GM15510 (cell line): ENCODE data around the gene SGMS2.

ENCODE experiments used
- POLR2A ChIP-seq: IDR thresholded peaks from 3 replicates; pipeline ENCODE4 v1.6.1; 2011; ENCODE audit warnings: borderline replicate concordance; ENCODE audit not compliant: insufficient read length; ENCODE audit errors: extremely low read depth

SGMS2 gene

DNA sequence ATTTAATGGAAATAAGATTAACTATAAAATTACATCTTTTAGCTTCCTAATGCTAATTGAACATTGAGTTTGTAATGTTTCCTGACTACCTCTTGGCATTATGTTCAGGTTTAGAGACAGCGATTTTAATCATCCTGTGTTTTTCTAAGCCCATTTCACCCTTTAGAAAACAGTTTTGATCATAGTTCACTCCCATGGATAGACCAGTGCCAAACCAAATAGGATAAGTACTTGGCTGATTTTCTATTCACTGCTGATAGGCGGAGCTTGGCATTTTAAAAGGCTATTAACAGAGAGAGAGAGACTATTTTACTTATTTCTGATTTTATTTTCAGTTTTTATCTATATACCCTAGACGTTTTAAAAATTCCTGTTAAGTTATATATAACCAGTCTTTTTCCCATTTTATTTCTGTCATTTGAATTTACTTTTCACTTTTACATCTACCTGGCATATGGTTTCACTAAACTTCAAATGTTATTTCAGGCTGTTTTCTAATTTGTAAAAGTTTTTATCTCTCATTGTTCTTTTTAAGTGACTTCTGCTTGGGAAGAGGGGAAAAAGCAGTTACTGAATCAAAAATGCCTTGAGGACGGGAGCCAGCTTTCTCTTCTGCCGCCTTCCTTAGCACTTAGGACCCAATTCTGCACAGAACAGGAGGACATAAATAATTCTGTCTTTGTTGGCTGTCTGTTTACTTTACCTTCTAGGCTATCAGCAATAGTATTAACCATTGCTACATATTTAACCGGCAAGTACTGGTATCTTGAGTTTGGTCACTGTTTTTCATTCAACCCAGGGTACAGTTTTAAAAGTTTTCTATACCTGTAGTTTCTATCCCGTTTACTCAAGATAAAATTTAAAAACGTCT, 46.4 kb downstream of the SGMS2 start:
- no peak for TF ChIP-seq POLR2A

DNA sequence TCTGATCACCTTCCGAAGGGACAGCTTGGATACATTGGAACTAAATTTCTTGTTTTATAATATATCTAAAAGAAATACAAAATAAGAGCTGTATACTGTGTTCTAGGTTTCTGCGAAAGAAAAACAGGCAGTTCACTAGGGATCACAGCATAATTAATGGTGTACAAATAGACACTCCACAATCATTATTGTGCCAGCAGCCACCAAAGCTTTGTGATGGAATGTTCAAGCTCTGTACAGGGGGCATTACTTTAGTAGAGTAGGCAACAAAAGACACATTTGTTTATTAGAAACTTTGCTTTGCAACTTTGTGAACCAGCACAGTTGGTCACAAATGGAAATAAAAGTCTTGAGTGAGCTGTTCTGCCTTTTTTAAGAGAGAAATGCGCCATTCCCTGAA, 49.3 kb downstream of the SGMS2 start:
- TF ChIP-seq POLR2A: no peak

DNA sequence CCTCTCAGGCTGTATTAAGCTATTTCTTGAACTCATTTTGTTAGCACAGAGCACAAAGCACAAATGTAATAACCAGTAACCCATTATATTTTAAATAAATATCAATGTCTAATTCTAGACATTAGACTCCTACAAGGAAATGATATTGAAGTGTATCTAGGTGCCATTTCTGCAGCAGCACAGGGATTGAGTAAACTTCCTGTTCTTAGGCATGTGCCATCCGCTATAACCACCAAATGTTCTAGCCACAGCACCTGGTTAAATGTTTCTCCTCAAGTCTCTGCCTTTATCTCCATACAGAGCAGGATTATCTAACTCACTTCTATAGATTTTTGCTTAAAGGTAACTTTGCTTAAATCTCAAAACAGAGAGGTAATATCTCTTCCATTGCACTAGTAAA, 51.4 kb downstream of the SGMS2 start:
- no peak for TF ChIP-seq POLR2A

DNA sequence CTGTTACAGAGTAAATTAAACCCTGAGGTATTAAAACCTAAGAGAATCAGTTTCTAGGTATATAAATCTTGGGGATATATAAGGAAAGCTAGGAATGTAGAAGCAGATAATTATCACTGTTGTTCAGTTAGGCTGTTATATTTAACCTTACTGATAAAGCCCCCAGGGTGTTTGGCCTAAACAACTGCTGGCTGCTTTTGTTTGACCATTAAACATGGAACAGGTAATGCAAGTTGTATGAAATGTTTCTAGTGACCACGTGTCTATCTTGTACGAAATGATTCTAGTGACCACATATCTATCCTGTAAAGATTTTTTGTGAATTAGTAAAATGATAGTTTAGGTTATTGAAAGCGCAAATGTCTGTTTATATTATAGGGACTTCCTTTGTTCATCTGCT, 52.6 kb downstream of the SGMS2 start:
- no peak for TF ChIP-seq POLR2A

DNA sequence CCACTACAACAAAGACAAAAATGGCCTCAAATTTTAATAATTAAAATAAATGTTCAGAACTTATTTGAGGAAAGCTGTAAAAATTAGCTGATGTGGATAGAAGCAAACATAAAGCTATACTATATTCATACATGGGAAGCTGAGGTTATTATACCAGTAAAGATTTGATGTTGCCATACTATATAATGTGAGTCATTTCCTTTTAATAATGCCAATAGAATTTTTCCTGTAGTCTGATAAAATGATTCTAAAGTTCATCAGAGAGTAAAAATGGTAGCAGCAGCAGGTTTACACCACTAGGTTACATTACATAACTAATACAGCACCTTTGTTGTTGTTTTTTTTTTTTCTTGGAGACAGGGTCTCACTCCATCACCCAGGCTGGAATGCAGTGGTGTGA, 61.1 kb downstream of the SGMS2 start:
- TF ChIP-seq POLR2A: no peak

DNA sequence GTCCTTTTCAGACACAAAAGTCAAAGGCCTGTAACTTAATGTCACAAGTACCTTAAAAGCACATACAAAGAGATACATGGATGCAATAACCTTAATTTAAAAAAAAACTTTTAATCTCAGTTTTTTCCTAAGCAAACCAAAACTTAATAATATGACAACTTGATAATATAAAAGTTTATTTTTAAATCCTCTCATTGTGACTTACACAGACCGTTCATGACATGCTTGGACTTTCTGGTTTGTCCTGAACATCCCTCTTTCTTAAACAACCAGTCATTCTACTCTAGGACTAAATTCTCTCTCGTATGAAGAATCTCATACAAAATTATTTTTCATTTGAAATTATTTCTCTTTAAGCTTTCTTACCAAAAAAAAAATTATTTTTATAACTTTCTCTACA, 63.5 kb downstream of the SGMS2 start:
- TF ChIP-seq POLR2A: no peak

DNA sequence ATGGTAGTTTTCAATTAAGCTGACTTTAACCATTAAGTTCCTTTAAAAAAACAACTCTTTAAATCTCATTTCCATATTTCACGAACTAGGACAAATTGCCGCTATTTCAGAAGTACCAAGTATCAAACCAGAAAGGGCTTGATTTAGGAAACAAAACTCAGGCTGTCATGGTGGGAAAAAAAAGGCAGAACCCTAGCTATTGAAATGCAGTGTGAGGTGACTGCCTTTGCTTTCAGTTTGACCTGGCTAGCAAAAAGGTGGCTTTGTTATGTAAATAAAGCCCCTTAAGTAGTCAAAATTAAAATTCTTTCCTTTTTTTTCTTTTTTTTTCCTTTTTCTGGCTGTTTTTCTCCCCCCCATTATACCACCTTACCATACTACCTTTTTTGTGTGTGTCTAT, 66.0 kb downstream of the SGMS2 start:
- no peak for TF ChIP-seq POLR2A

DNA sequence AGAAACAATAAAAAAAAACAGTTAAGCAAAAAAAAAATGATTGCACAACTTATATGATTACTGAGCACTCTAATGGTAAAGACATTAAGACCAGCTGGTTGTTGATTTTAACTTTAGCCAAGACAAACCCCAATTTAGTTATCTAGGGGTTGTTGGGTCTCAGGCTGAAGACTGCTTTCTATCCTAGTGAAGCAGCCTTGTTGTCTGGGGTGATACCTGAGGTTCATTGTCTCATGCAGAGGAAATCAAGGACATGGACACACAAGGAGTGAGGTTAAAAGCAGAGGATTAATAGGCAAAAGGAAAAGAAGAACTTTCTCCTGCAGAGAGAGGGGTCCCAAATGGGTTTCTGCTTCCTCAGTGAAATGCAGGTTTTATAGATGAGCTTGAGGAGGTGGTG, 66.6 kb downstream of the SGMS2 start:
- TF ChIP-seq POLR2A: no peak

DNA sequence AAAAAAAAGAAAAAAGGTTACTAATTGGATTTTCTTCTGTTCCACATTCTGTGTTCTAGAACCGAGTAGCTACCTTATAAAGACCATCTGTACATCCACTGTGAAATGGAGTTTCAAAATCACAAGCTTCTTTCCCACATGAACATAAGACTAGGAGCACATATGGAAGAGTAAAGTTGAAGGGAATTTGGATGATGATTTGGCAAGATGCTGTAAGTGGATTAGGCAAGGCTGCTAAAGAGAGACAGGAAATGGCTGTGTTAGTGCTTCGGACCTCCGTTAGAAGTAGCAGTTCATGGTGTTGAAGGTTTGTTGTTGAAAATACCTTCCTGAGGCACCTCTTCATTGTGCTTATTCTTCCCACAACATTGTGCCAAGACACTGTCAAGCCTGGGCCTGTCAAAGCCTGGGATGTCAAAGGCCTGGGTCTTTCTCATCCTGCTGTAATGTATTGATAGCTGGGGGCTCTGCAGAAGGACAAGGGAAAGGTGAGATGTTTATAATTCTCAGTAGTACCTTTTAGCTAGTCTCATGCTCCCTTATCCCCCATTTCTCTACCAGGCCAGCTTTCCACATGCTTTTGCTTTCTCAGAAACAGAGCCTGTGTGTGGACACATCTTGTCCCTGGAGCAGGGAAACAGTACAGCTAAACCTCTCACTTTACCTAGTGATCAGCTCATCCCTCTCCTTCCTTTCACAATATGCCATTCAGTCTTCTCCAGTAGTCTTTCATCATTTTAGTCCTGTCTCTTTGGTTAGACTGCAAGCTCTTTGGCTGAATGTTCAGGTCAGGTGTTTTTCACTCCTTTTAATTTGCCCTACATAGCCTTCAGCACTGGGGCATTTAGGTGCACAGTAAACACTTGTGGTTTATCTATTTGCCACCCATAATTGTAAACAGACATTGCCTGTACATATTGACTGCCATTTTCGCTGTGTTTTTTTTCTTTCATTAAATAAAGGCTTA, 68.7 kb downstream of the SGMS2 start:
- no peak for TF ChIP-seq POLR2A

DNA sequence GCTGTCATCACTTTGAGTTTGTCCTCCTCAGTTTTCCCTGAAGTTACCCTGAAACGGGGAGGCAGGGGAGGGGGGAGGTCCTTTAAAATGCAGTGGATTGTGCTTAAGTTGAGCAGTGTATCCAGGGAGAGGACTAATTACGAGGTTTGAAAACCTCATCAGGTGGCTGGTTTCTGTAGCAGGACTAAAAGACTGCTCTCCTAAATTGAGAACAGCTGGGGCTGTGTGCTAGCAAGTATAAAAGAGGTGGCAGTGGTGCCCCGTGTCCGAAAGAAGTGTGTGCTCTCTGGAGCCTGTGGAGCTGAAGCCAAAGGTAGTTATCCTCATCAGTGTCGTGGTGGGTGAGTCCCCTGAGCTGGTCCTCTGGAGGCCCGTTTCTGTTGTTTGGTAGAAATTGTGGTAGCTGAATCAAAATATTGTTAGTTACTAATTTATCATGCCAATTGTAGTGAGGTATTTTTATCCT, 69.4 kb downstream of the SGMS2 start:
- TF ChIP-seq POLR2A: no peak

DNA sequence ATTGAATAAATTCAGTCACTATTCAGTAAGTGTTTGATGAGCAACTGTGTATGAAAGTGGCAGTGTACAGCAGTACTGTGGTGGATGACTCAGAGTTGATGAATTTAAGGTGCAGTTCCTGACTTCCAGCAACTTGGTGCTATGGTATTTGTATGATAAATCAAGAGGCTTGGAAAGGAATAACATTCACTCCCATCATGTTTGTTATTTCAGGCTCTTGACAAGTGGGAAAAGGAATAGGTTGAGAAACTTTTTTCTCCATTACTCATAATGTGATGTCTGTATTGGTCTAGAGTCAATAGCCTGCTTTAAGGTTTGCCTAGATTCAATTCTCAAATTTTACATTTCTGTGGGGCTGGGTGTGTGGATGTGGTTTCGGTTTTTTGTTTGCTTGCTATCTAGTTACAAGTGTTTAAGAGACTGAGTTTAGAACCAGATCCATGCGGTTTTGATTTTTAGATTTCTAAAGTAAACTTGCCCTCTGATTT, 71.5 kb downstream of the SGMS2 start:
- no peak for TF ChIP-seq POLR2A

DNA sequence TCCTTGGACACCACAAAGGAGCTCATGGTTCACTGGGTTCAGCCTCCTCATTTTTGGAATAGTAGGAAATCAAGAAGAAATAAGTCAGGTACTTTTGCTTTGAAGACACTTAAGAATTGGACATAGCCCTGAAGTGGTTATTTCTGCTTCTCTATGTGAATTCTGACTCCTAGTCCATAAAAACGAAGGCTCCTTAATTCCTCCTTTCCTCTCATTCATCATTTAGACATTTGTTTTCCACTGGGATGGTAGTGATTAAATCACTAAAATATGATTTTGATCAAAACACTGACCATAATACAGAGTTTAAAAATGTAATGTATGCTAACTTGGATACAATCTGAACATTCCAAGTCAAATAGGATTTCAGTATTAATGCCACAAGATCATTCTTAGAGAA, 71.9 kb downstream of the SGMS2 start:
- TF ChIP-seq POLR2A: no peak

DNA sequence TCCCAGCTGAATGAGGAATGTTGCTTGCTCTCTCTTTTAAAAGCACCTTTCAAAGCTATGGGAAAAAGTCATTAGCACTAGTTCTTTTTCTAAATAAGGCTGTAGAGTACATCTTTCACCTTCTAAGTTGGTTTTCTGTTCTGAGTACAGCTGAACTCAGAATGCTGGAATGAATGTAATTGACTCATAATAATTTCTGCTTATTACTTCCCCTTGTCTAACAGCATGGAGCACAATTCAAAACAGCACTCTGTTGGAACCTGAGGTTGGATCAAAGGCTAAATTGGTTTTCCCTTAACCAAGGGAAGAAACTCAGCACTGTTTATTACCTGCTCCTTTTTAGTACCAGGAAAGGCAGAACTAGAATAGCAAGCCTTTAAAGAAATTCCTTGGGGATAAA, 73.1 kb downstream of the SGMS2 start:
- TF ChIP-seq POLR2A: no peak

DNA sequence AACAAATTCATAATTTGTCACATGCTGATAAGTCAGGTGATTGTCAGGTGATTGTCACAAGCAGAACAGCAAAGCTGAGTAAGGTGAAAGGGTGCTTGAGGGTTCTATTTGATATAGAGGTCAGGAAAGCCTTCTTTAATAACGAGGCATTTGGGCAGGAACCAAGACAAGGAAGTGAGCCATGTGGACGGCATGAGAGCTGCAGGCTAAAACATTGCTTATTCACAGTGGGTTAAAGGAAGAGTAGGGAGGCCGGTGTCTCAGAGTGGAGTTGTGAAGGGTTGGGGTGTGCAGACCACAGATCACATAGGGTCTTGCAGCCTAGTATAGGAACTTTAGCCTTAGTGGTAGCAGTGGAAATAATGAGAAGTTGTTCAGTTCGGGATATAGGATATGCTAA, 75.3 kb downstream of the SGMS2 start:
- no peak for TF ChIP-seq POLR2A

DNA sequence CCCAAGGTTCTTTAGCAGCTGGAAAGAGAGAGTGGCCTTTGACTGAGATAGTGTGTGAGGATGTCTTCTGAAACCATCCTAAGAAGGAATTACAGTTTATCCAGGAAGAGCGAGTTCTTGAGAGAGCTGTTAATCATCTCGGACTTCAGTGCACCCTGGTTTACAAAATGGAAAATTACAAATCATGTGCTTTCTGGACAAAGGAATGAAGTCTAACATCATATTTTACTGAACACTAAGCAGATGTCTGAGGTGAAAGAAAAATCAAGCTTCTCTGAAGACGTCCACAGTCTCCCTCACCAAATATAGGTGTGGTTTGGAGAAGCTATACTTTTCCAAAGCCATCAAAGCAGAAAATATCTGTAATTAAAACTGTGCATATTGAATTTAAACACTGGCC, 75.8 kb downstream of the SGMS2 start:
- no peak for TF ChIP-seq POLR2A

DNA sequence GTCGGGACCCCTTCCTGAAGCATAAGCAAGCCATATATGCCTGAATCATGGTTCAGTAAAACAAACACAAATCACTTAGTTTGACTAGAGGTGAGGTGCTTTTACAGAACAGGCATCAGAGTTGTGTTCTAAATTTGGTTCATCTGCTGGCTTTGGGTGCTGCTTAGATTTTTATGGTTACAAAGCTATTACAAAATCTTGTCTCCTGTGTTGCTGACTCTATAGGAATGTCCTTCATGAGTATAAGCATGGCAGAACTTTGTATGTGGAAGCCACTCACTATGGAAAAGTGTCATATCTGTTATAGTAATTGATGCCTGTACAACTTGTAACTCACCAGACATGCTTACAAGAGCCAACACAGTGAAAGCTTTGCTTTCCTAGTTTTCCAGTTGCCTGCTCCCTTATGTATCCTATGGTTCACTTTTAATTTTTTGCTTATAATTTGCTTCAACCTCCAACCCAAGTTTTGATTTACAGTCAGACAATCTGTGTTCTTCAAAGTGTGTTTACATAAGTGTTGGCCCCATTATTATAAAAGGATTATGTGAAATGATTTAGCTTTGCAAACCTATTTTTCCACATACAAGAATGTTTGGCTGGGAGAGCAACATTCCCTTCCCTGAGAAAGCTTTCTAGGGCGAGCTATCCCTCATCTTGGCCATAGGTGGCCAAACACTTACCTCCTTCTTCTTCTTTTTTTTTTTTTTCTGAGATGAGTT, 76.6 kb downstream of the SGMS2 start:
- no peak for TF ChIP-seq POLR2A

DNA sequence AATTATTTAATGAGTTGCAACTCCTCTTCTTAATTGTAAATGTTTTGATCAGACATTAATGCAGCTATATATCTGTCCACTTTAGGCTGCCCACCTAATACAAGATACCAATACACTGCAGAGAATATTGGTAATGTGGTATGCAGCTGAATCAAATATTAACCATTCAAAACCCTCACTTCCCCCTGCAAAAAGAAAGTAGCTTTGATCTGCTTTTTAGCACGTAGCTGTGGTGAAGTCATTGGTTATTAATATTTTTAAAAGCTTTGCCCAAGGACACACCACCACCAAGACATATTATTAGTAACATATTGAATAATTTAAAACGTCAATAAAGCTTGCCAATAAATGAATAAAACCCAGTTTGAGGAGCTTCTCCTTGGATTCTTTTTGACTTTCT, 78.0 kb downstream of the SGMS2 start:
- no peak for TF ChIP-seq POLR2A
